WERI-Rb-1 (cell line): ENCODE data around the gene AGO3.

Experiments
- DNase-seq: peaks from one replicate; pipeline ENCODE4 v3.0.0-alpha.2; 2020
- H3K27ac ChIP-seq: fragments of 250-450 bp; sonication (Bioruptor Pico); 2 replicates; pipeline ENCODE4 v1.5.1; 2020; ENCODE audit warnings: mild to moderate bottlenecking, moderate library complexity
- H3K27me3 ChIP-seq: fragments of 250-450 bp; sonication (Bioruptor Pico); 2 replicates; pipeline ENCODE4 v1.5.1; 2021; ENCODE audit warnings: mild to moderate bottlenecking, low read depth, moderate library complexity; ENCODE audit not compliant: insufficient read depth, severe bottlenecking
- H3K36me3 ChIP-seq: fragments of 250-450 bp; sonication (Bioruptor Pico); 2 replicates; pipeline ENCODE4 v1.5.1; 2020; ENCODE audit warnings: mild to moderate bottlenecking, moderate library complexity
- H3K4me3 ChIP-seq: 2 replicates; pipeline ENCODE4 v1.5.1; 2011; ENCODE audit warnings: low read depth, mild to moderate bottlenecking, control low read depth, low read length
- H3K9me3 ChIP-seq: fragments of 250-450 bp; sonication (Bioruptor Pico); 2 replicates; pipeline ENCODE4 v1.5.1; 2021; ENCODE audit warnings: mild to moderate bottlenecking, moderate library complexity; ENCODE audit not compliant: severe bottlenecking
- CTCF ChIP-seq: IDR thresholded peaks from 2 replicates; pipeline ENCODE4 v1.5.1; 2011; ENCODE audit warnings: low read depth, mild to moderate bottlenecking, control low read depth, inconsistent platforms, low read length

The AGO3 gene

GRCh38 chr1:36115931-36116330, 185.0 kb downstream of the AGO3 start:
- Histone ChIP-seq H3K9me3 (no peaks in the 10 kb centered on the region), H3K27me3 (no peaks in the 10 kb centered on the region), H3K36me3 (no peaks in the 10 kb centered on the region), H3K4me3 (no peak overlapping the region), H3K27ac (no peak overlapping the region)
- TF ChIP-seq CTCF, result no peak
- no peak for DNase-seq

GRCh38 chr1:36116901-36117300, 186.0 kb downstream of the AGO3 start:
- H3K4me3 ChIP-seq, result no peak overlapping the region
- no peaks in the 10 kb centered on the region for H3K36me3 ChIP-seq
- no peak for DNase-seq
- H3K9me3 ChIP-seq, result no peaks in the 10 kb centered on the region
- no peak for TF ChIP-seq CTCF
- H3K27ac ChIP-seq, result no peak overlapping the region
- H3K27me3 ChIP-seq, result no peaks in the 10 kb centered on the region

- no peak overlapping the region for H3K27ac ChIP-seq
- no peak overlapping the region for H3K4me3 ChIP-seq
- peak; percentile 29 for DNase-seq
- H3K27me3 ChIP-seq, result no peaks in the 10 kb centered on the region
- no peaks in the 10 kb centered on the region for H3K36me3 ChIP-seq
- no peaks in the 10 kb centered on the region for H3K9me3 ChIP-seq
- no peak for TF ChIP-seq CTCF
These were observed 187.7 kb downstream of the AGO3 start for GRCh38 chr1:36118447-36119204.

GRCh38 chr1:36119456-36119855, 188.6 kb downstream of the AGO3 start:
- TF ChIP-seq CTCF, result no peak
- H3K27me3 ChIP-seq, result no peaks in the 10 kb centered on the region
- no peaks in the 10 kb centered on the region for H3K9me3 ChIP-seq
- no peak for DNase-seq
- H3K36me3 ChIP-seq, result no peaks in the 10 kb centered on the region
- no peak overlapping the region for H3K4me3 ChIP-seq
- H3K27ac ChIP-seq, result no peak overlapping the region
